ENCODE data around the gene WSCD2. TPM values are rescaled to one million over a fixed set of nuclear protein-coding genes. Genes with fewer than 3 reads are reported as not detected.

Gene WSCD2
- polyA plus RNA-seq, 3 donors = not detected

GRCh38 chr12:108117163-108117849, 11.8 kb upstream of the WSCD2 start:
- H4K20me1 ChIP-seq (ENCODE audit: insufficient read depth, low read length) = no peaks in the 10 kb centered on the region
- 90% methylated on average over 2 of the region's 6 CpGs for WGBS (ENCODE audit: insufficient coverage)
- Mint-ChIP-seq H3K9me3 (peaks cover 0 to 6% (median 0%) of the 10 kb centered on the region in 7 donors), H3K36me3 (no peaks in the 10 kb centered on the region), H3K4me1 (peaks cover 4% of the 10 kb centered on the region), H3K27ac (no peak overlapping the region), H3K4me3 (no peak overlapping the region), H3K27me3 (ENCODE audit: low read depth in 3 of 3) (peaks cover 6 to 17% (median 10%) of the 10 kb centered on the region in 3 donors)
- no peaks in the 10 kb centered on the region for H3K36me3 ChIP-seq (replicated peaks in 1 of 2; ENCODE audit: control insufficient read depth in 1 of 2, insufficient read depth in 2 of 2, low read length in 2 of 2)
- H3K27ac ChIP-seq (ENCODE audit: low read depth in 1 of 2, low read length in 2 of 2) = no peak overlapping the region
- H3K9me3 ChIP-seq (replicated peaks in 1 of 2; ENCODE audit: control insufficient read depth in 1 of 2, insufficient read depth in 1 of 2, low read length in 2 of 2) = no peaks in the 10 kb centered on the region
- H3K9ac ChIP-seq (ENCODE audit: insufficient read depth, low read length, poor library complexity, severe bottlenecking) = no peak overlapping the region
- H3K27me3 ChIP-seq (ENCODE audit: control insufficient read depth in 2 of 2, insufficient read depth in 2 of 2, low read length in 2 of 2) = no peaks in the 10 kb centered on the region
- no peak overlapping the region for H3K4me2 ChIP-seq (replicated peaks; ENCODE audit: extremely low read depth, low read length, poor library complexity, severe bottlenecking)
- H3K4me3 ChIP-seq (replicated peaks in 1 of 3; ENCODE audit: low read depth in 2 of 3, low read length in 3 of 3) = no peak overlapping the region
- no peak for TF ChIP-seq CTCF (IDR thresholded peaks at IDR 0.05)
- no peaks in the 10 kb centered on the region for H3K79me2 ChIP-seq (ENCODE audit: insufficient read depth, low read length)
- DNase-seq = no peak
- H3K4me1 ChIP-seq (ENCODE audit: control insufficient read depth in 1 of 2, insufficient read depth in 2 of 2, low read length in 2 of 2) = no peaks in the 10 kb centered on the region
- H2AFZ ChIP-seq (ENCODE audit: insufficient read depth, low read depth, low read length, poor library complexity, severe bottlenecking) = no peak overlapping the region
- intact Hi-C loops (cut with micrococcal nuclease) = no loop called here

- intact Hi-C loops (cut with micrococcal nuclease) = no loop called here
- Mint-ChIP-seq H3K36me3 (no peaks in the 10 kb centered on the region), H3K27ac (no peak overlapping the region), H3K9me3 (peaks cover 0 to 8% (median 3%) of the 10 kb centered on the region in 7 donors), H3K27me3 (ENCODE audit: low read depth in 3 of 3) (peaks cover 6 to 17% (median 10%) of the 10 kb centered on the region in 3 donors), H3K4me3 (no peak overlapping the region), H3K4me1 (peaks cover 4% of the 10 kb centered on the region)
- Histone ChIP-seq H4K20me1 (ENCODE audit: insufficient read depth, low read length) (no peaks in the 10 kb centered on the region), H3K9ac (ENCODE audit: insufficient read depth, low read length, poor library complexity, severe bottlenecking) (no peak overlapping the region), H3K79me2 (ENCODE audit: insufficient read depth, low read length) (no peaks in the 10 kb centered on the region), H3K9me3 (replicated peaks in 1 of 2; ENCODE audit: control insufficient read depth in 1 of 2, insufficient read depth in 1 of 2, low read length in 2 of 2) (no peaks in the 10 kb centered on the region), H3K4me1 (ENCODE audit: control insufficient read depth in 1 of 2, insufficient read depth in 2 of 2, low read length in 2 of 2) (no peaks in the 10 kb centered on the region), H3K27ac (ENCODE audit: low read depth in 1 of 2, low read length in 2 of 2) (no peak overlapping the region), H2AFZ (ENCODE audit: insufficient read depth, low read depth, low read length, poor library complexity, severe bottlenecking) (no peak overlapping the region), H3K4me2 (replicated peaks; ENCODE audit: extremely low read depth, low read length, poor library complexity, severe bottlenecking) (no peak overlapping the region), H3K4me3 (replicated peaks in 1 of 3; ENCODE audit: low read depth in 2 of 3, low read length in 3 of 3) (no peak overlapping the region), H3K27me3 (ENCODE audit: control insufficient read depth in 2 of 2, insufficient read depth in 2 of 2, low read length in 2 of 2) (no peaks in the 10 kb centered on the region), H3K36me3 (replicated peaks in 1 of 2; ENCODE audit: control insufficient read depth in 1 of 2, insufficient read depth in 2 of 2, low read length in 2 of 2) (no peaks in the 10 kb centered on the region)
- TF ChIP-seq CTCF (IDR thresholded peaks at IDR 0.05) = no peak
- no peak for DNase-seq
Measured at GRCh38 chr12:108117902-108118301, 11.2 kb upstream of the WSCD2 start.
